IMR-90 (cell line): ENCODE measurements around the gene TMEM126B. TPM values are rescaled to one million over a fixed set of nuclear protein-coding genes. Genes with fewer than 3 reads are reported as not detected.

Experiments
- ATAC-seq: fragments of 200-7000 bp; cut with Tn5 transposase; 2 replicates; pipeline ENCODE4 v1.9.1; 2020; ENCODE audit warnings: low read depth, mild to moderate bottlenecking, moderate library complexity
- BruUV-seq: library from RNA; stranded (reverse); fragments of 400-500 nt; replicated peaks from 2 replicates; lab custom pipeline; 2021; lab: Mats Ljungman, UMichigan
- CTCF ChIA-PET: fragments of 300-600 bp; formaldehyde crosslinking; extraction: SDS; loops from one replicate; lab custom pipeline; 2021; ENCODE audit warnings: antibody characterized with exemption; lab: Yijun Ruan, JAX
- POLR2A ChIA-PET: fragments of 300-600 bp; sonication (Branson Sonifier 250); formaldehyde crosslinking; loops from one replicate; lab custom pipeline; 2022; ENCODE audit warnings: antibody characterized with exemption; ENCODE audit not compliant: unreplicated experiment; lab: Charles Lee
- DNase-seq: peaks from one replicate; pipeline ENCODE4 v3.0.0; 2013
- H2AFZ ChIP-seq: replicated peaks from 2 replicates; pipeline ENCODE3; 2013; ENCODE audit warnings: low read length, mild to moderate bottlenecking; ENCODE audit not compliant: poor library complexity
- H2AK5ac ChIP-seq: 2 replicates; pipeline ENCODE4 v1.6.1; 2013; ENCODE audit warnings: low read depth, low read length, inconsistent platforms
- H2AK9ac ChIP-seq: replicated peaks from 2 replicates; pipeline ENCODE3; 2013; ENCODE audit warnings: mild to moderate bottlenecking, low read depth, low read length, moderate library complexity; ENCODE audit not compliant: poor library complexity
- H2BK120ac ChIP-seq: 2 replicates; pipeline ENCODE4 v1.6.1; 2013; ENCODE audit warnings: low read depth, low read length, inconsistent platforms
- H2BK15ac ChIP-seq: 3 replicates; pipeline ENCODE4 v1.6.1; 2013; ENCODE audit warnings: low read depth, low read length, inconsistent platforms
- H2BK20ac ChIP-seq: 2 replicates; pipeline ENCODE4 v1.6.1; 2013; ENCODE audit warnings: low read depth, mild to moderate bottlenecking, inconsistent platforms, low read length, moderate library complexity
- H2BK5ac ChIP-seq: 2 replicates; pipeline ENCODE4 v1.6.1; 2013; ENCODE audit warnings: mild to moderate bottlenecking, low read depth, low read length, inconsistent platforms; ENCODE audit not compliant: poor library complexity, severe bottlenecking
- H3K14ac ChIP-seq: replicated peaks from 2 replicates; pipeline ENCODE4 v1.6.1; 2013; ENCODE audit warnings: low read depth, low read length, inconsistent platforms
- H3K18ac ChIP-seq: 2 replicates; pipeline ENCODE4 v1.6.1; 2013; ENCODE audit warnings: low read depth, low read length, control low read depth
- H3K23ac ChIP-seq: 2 replicates; pipeline ENCODE4 v1.6.1; 2013; ENCODE audit warnings: low read depth, low read length, inconsistent platforms
- H3K27ac ChIP-seq: 2 replicates; pipeline ENCODE4 v1.5.1; 2013; ENCODE audit warnings: mild to moderate bottlenecking, control low read depth, low read length; ENCODE audit not compliant: insufficient read depth
- H3K27me3 ChIP-seq: 2 replicates; pipeline ENCODE4 v1.6.1; 2013; ENCODE audit warnings: low read length; ENCODE audit not compliant: control insufficient read depth, insufficient read depth
- H3K36me3 ChIP-seq: 2 replicates; pipeline ENCODE4 v1.6.1; 2013; ENCODE audit warnings: low read length, mixed read lengths; ENCODE audit not compliant: control insufficient read depth, insufficient read depth
- H3K4ac ChIP-seq: 2 replicates; pipeline ENCODE4 v1.6.1; 2013; ENCODE audit warnings: low read depth, low read length, inconsistent platforms
- H3K4me1 ChIP-seq: 2 replicates; pipeline ENCODE4 v1.6.1; 2013; ENCODE audit warnings: low read length, mixed read lengths; ENCODE audit not compliant: control insufficient read depth, insufficient read depth
- H3K4me2 ChIP-seq: 2 replicates; pipeline ENCODE4 v1.6.1; 2013; ENCODE audit warnings: low read depth, mild to moderate bottlenecking, control low read depth, low read length, moderate library complexity
- H3K4me3 ChIP-seq: 2 replicates; pipeline ENCODE4 v1.5.1; 2013; ENCODE audit warnings: low read depth, mild to moderate bottlenecking, control low read depth, low read length, moderate library complexity; ENCODE audit not compliant: insufficient read depth
- H3K56ac ChIP-seq: 2 replicates; pipeline ENCODE4 v1.6.1; 2013; ENCODE audit warnings: low read length, inconsistent platforms; ENCODE audit not compliant: insufficient read depth; ENCODE audit errors: extremely low read depth
- H3K79me1 ChIP-seq, 2 experiments: 2 replicates each; pipeline ENCODE4 v1.6.1; 2013; ENCODE audit warnings: low read length in 2 of 2, inconsistent platforms in 1 of 2, low read depth in 1 of 2
- H3K9ac ChIP-seq: 2 replicates; pipeline ENCODE4 v1.6.1; 2013; ENCODE audit warnings: low read depth, low read length, control low read depth
- H3K9me1 ChIP-seq: 2 replicates; pipeline ENCODE4 v1.6.1; 2013; ENCODE audit warnings: low read length, inconsistent platforms; ENCODE audit not compliant: insufficient read depth
- H3K9me3 ChIP-seq: 2 replicates; pipeline ENCODE4 v1.6.1; 2013; ENCODE audit warnings: low read length; ENCODE audit not compliant: control insufficient read depth, insufficient read depth
- H4K20me1 ChIP-seq: 2 replicates; pipeline ENCODE4 v1.6.1; 2013; ENCODE audit warnings: low read length, inconsistent platforms; ENCODE audit not compliant: insufficient read depth
- H4K5ac ChIP-seq: 2 replicates; pipeline ENCODE4 v1.6.1; 2013; ENCODE audit warnings: mild to moderate bottlenecking, low read depth, low read length, control low read depth
- H4K8ac ChIP-seq, 2 experiments: 2 replicates each; pipeline ENCODE4 v1.6.1; 2013; ENCODE audit warnings: low read depth in 2 of 2, low read length in 2 of 2, control low read depth in 1 of 2, inconsistent platforms in 1 of 2
- H4K91ac ChIP-seq: 2 replicates; pipeline ENCODE4 v1.6.1; 2013; ENCODE audit warnings: low read depth, low read length, inconsistent platforms; ENCODE audit not compliant: insufficient read depth
- BHLHE40 ChIP-seq: fragments of 150-350 bp; IDR thresholded peaks from 2 replicates; pipeline ENCODE4 v1.6.1; 2016; ENCODE audit warnings: mild to moderate bottlenecking, low read depth, low read length
- CHD1 ChIP-seq: IDR thresholded peaks from 2 replicates; pipeline ENCODE4 v1.6.1; 2012; ENCODE audit warnings: low read depth, low read length, improper control_type of control experiment
- MXI1 ChIP-seq: IDR thresholded peaks from 2 replicates; pipeline ENCODE4 v1.6.1; 2012; ENCODE audit warnings: low read depth, mild to moderate bottlenecking, low read length, moderate library complexity, borderline replicate concordance
- RAD21 ChIP-seq: IDR thresholded peaks from 2 replicates; pipeline ENCODE4 v1.6.1; 2012; ENCODE audit warnings: low read length, improper control_type of control experiment
- RFX5 ChIP-seq: IDR thresholded peaks from 2 replicates; pipeline ENCODE4 v1.8.0; 2012; ENCODE audit warnings: low read depth, mild to moderate bottlenecking, low read length, moderate library complexity
- SMC3 ChIP-seq: fragments of 150-350 bp; IDR thresholded peaks from 2 replicates; pipeline ENCODE4 v1.6.1; 2016; ENCODE audit warnings: low read depth, mild to moderate bottlenecking, antibody characterized with exemption, low read length, moderate library complexity
- WGBS, 2 experiments: methylation state at CpG; one replicate each; pipeline versions ENCODE4 v1.1.5 to v1.1.7; 2013; ENCODE audit warnings: missing lambda C conversion rate in 2 of 2; ENCODE audit not compliant: insufficient read length in 1 of 2; ENCODE audit errors: extremely low coverage in 2 of 2; 5-methylcytosine and 5-hydroxymethylcytosine counted together
- dilution Hi-C: fragments of 300-500 bp; cut with HindIII; formaldehyde crosslinking; loops from one replicate; pipeline ENCODE4 v1.14.3; 2018; ENCODE audit warnings: low sequenced_read_pairs; ENCODE audit not compliant: unreplicated experiment
- in situ Hi-C: fragments of 300-500 bp; cut with MboI; formaldehyde crosslinking; loops from 3 replicates; pipeline ENCODE4 v1.14.3; 2019; ENCODE audit warnings: low sequenced_read_pairs, inconsistent platforms, mixed read lengths
- intact Hi-C: fragments of 100-400 bp; cut with micrococcal nuclease; formaldehyde crosslinking; loops from 2 replicates; pipeline ENCODE4 v1.10.0; 2022
- polyA plus RNA-seq, 3 experiments: library from polyadenylated mRNA; depleted of rRNA; stranded (reverse); fragments of >200 nt; gene quantifications; 2 replicates each; pipeline ENCODE4 v1.2.3, GENCODE V29; 2012; ENCODE audit warnings: low replicate concordance in 1 of 3
- total RNA-seq: library from RNA; depleted of rRNA; stranded (reverse); fragments of >200 nt; gene quantifications from 2 replicates; pipeline ENCODE4 v1.2.3, GENCODE V29; 2012
- TF ChIP-seq, protein P1 (sequence below): fragments of 150-350 bp; IDR thresholded peaks from 2 replicates; pipeline ENCODE4 v1.6.1; 2017; ENCODE audit warnings: mild to moderate bottlenecking, antibody characterized with exemption, low read length, low read depth
- TF ChIP-seq, protein P2 (sequence below): fragments of 150-350 bp; IDR thresholded peaks from 2 replicates; pipeline ENCODE4 v1.6.1; 2016; ENCODE audit warnings: low read depth, mild to moderate bottlenecking, low read length, moderate library complexity, borderline replicate concordance

The TMEM126B gene
- total and polyA plus RNA-seq, 2 of the 4 experiments (the other 2 are of a cell fraction): 44.6 to 56.8 TPM

DNA sequence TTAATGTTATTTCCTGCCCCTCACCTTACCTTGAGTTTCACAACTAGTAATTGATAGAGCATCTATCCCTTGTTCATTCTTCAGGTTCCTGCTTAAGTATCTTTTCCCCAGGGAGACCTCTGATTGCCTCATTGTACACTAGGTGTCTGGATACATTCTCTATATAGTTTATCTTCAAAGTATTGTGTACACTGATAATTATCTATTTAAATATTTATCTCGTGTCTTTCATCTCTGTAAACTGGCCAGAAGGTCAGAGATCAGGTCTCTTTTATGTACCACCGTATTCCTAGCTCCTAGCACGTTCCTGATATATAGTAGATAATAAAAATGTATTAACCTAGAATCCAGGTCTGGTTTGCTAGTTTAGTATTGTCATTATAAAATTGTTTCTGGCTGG, 6.4 kb downstream of the TMEM126B start:
- Histone ChIP-seq H3K4me3 (no peak overlapping the region), H3K79me1 (peaks cover 3 to 17% of the 10 kb centered on the region in 2 experiments; a peak in 2 of 4 replicates), H3K27me3 (no peaks in the 10 kb centered on the region), H4K20me1 (no peaks in the 10 kb centered on the region), H3K14ac (no peak overlapping the region), H3K4me2 (no peak overlapping the region), H2AK9ac (no peak overlapping the region), H3K27ac (no peak overlapping the region), H4K5ac (no peak overlapping the region), H3K23ac (no peak overlapping the region), H2BK15ac (no peak overlapping the region), H3K9me1 (no peaks in the 10 kb centered on the region), H4K91ac (no peak overlapping the region), H2BK120ac (no peak overlapping the region), H3K9ac (no peak overlapping the region), H3K18ac (no peak overlapping the region), H3K56ac (no peak overlapping the region), H2AK5ac (no peak overlapping the region), H3K4me1 (no peaks in the 10 kb centered on the region; the same call in 1 of the 2 replicates), H4K8ac (no peak overlapping the region), H2AFZ (no peak overlapping the region), H3K36me3 (peaks cover 7% of the 10 kb centered on the region), H2BK20ac (no peak overlapping the region), H3K9me3 (no peaks in the 10 kb centered on the region), H2BK5ac (no peak overlapping the region), H3K4ac (no peak overlapping the region)
- ATAC-seq: no peak
- WGBS, 2 experiments: no CpG with 5 or more reads among the region's 3 CpGs
- ChIA-PET POLR2A (no interaction called here), CTCF (no interaction called here)
- dilution Hi-C loops: no loop called here
- DNase-seq: no peak
- intact Hi-C loops: no loop called here
- no peak for TF ChIP-seq SMC3
- TF ChIP-seq, protein P1, sequence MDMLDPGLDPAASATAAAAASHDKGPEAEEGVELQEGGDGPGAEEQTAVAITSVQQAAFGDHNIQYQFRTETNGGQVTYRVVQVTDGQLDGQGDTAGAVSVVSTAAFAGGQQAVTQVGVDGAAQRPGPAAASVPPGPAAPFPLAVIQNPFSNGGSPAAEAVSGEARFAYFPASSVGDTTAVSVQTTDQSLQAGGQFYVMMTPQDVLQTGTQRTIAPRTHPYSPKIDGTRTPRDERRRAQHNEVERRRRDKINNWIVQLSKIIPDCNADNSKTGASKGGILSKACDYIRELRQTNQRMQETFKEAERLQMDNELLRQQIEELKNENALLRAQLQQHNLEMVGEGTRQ: no peak
- TF ChIP-seq, protein P2, sequence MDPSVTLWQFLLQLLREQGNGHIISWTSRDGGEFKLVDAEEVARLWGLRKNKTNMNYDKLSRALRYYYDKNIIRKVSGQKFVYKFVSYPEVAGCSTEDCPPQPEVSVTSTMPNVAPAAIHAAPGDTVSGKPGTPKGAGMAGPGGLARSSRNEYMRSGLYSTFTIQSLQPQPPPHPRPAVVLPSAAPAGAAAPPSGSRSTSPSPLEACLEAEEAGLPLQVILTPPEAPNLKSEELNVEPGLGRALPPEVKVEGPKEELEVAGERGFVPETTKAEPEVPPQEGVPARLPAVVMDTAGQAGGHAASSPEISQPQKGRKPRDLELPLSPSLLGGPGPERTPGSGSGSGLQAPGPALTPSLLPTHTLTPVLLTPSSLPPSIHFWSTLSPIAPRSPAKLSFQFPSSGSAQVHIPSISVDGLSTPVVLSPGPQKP: no peak
- no peak for TF ChIP-seq RAD21
- TF ChIP-seq MXI1: no peak
- no peak for TF ChIP-seq BHLHE40
- no peak for TF ChIP-seq CHD1
- no peak for TF ChIP-seq RFX5
- in situ Hi-C loops: no loop called here
- no TSS peak for BruUV-seq
